Liver (tissue), 9 donors: ENCODE data around the gene DPY30. TPM values are rescaled to one million over a fixed set of nuclear protein-coding genes. Genes with fewer than 3 reads are reported as not detected.

Source experiments
- DNase-seq: peaks from one replicate; pipeline ENCODE4 v3.0.0-alpha.2; 2017; ENCODE audit warnings: low spot score
- H3K27ac ChIP-seq, 2 donors: one replicate each; pipeline ENCODE4 v1.7.0; 2013; ENCODE audit warnings: inconsistent platforms in 2 of 2, low read length in 2 of 2, control low read depth in 1 of 2, low read depth in 1 of 2, mild to moderate bottlenecking in 1 of 2
- H3K27me3 ChIP-seq, 4 donors: one replicate each; pipeline versions ENCODE4 v1.6.1 to v1.7.0; 2013; ENCODE audit warnings: low read length in 3 of 4, inconsistent platforms in 1 of 4, mild to moderate bottlenecking in 1 of 4, moderate library complexity in 1 of 4; ENCODE audit not compliant: control insufficient read depth in 4 of 4, insufficient read depth in 4 of 4
- H3K36me3 ChIP-seq, 4 donors: one replicate each; pipeline versions ENCODE4 v1.6.1 to v1.7.0; 2013; ENCODE audit warnings: low read length in 3 of 4, mild to moderate bottlenecking in 3 of 4, low read depth in 1 of 4, moderate library complexity in 1 of 4; ENCODE audit not compliant: control insufficient read depth in 4 of 4, insufficient read depth in 3 of 4
- H3K4me1 ChIP-seq, 4 donors: one replicate each; pipeline versions ENCODE4 v1.6.1 to v1.7.0; 2013; ENCODE audit warnings: low read length in 3 of 4, mild to moderate bottlenecking in 3 of 4, moderate library complexity in 1 of 4; ENCODE audit not compliant: control insufficient read depth in 4 of 4, insufficient read depth in 4 of 4
- H3K4me3 ChIP-seq, 3 donors: one replicate each; pipeline versions ENCODE4 v1.6.1 to v1.7.0; 2013; ENCODE audit warnings: low read length in 3 of 3, control low read depth in 1 of 3, low read depth in 1 of 3, mild to moderate bottlenecking in 1 of 3
- H3K9ac ChIP-seq, 2 donors: one replicate each; pipeline ENCODE4 v1.7.0; 2013; ENCODE audit warnings: low read length in 2 of 2, mild to moderate bottlenecking in 2 of 2, moderate library complexity in 2 of 2, control low read depth in 1 of 2, low read depth in 1 of 2
- H3K9me3 ChIP-seq, 4 donors: one replicate each; pipeline versions ENCODE4 v1.6.1 to v1.7.0; 2013; ENCODE audit warnings: low read length in 3 of 4; ENCODE audit not compliant: control insufficient read depth in 4 of 4
- CTCF ChIP-seq: fragments of 150-350 bp; IDR thresholded peaks from 2 replicates; pipeline ENCODE4 v1.5.1; 2017; ENCODE audit warnings: improper control_type of control experiment, low read depth, low read length; ENCODE audit not compliant: missing input control
- EGR1 ChIP-seq, 2 donors: IDR thresholded peaks; 2 replicates each; pipeline ENCODE4 v1.6.1; 2016 to 2018; ENCODE audit warnings: antibody characterized with exemption in 2 of 2, low read depth in 2 of 2
- FOXA1 ChIP-seq: IDR thresholded peaks from 2 replicates; pipeline ENCODE4 v1.6.1; 2016; ENCODE audit warnings: antibody characterized with exemption
- FOXA2 ChIP-seq: IDR thresholded peaks from 2 replicates; pipeline ENCODE4 v1.6.1; 2016; ENCODE audit warnings: antibody characterized with exemption
- GABPA ChIP-seq, 2 donors: IDR thresholded peaks in 1 of 2; conservative IDR thresholded peaks in 1 of 2; 2 replicates each; pipeline ENCODE4 v1.6.1; 2016; ENCODE audit warnings: antibody characterized with exemption in 2 of 2, mild to moderate bottlenecking in 1 of 2, moderate library complexity in 1 of 2
- HNF4A ChIP-seq, 2 donors: conservative IDR thresholded peaks; 2 replicates each; pipeline ENCODE4 v1.6.1; 2016; ENCODE audit warnings: antibody characterized with exemption in 2 of 2, mild to moderate bottlenecking in 2 of 2
- HNF4G ChIP-seq: IDR thresholded peaks from 2 replicates; pipeline ENCODE4 v1.6.1; 2016; ENCODE audit warnings: antibody characterized with exemption
- JUND ChIP-seq, 2 donors: IDR thresholded peaks; 2 replicates each; pipeline ENCODE4 v1.6.1; 2016; ENCODE audit warnings: antibody characterized with exemption in 2 of 2
- MAX ChIP-seq: IDR thresholded peaks from 2 replicates; pipeline ENCODE4 v1.6.1; 2016; ENCODE audit warnings: antibody characterized with exemption
- NR2F2 ChIP-seq: IDR thresholded peaks from 2 replicates; pipeline ENCODE4 v1.6.1; 2016; ENCODE audit warnings: antibody characterized with exemption
- RAD21 ChIP-seq, 2 donors: IDR thresholded peaks; 2 replicates each; pipeline ENCODE4 v1.6.1; 2016; ENCODE audit warnings: antibody characterized with exemption in 2 of 2, mild to moderate bottlenecking in 2 of 2
- REST ChIP-seq: IDR thresholded peaks from 2 replicates; pipeline ENCODE4 v1.6.1; 2016; ENCODE audit warnings: antibody characterized with exemption, mild to moderate bottlenecking
- RXRA ChIP-seq, 2 donors: IDR thresholded peaks; 2 replicates each; pipeline ENCODE4 v1.6.1; 2017 to 2018; ENCODE audit warnings: antibody characterized with exemption in 2 of 2, mild to moderate bottlenecking in 1 of 2
- SP1 ChIP-seq: IDR thresholded peaks from 2 replicates; pipeline ENCODE4 v1.6.1; 2018; ENCODE audit warnings: antibody characterized with exemption, mild to moderate bottlenecking
- TAF1 ChIP-seq: conservative IDR thresholded peaks from 2 replicates; pipeline ENCODE4 v1.6.1; 2016; ENCODE audit warnings: antibody characterized with exemption, mild to moderate bottlenecking
- YY1 ChIP-seq: IDR thresholded peaks from 2 replicates; pipeline ENCODE4 v1.6.1; 2016; ENCODE audit warnings: antibody characterized with exemption, mild to moderate bottlenecking
- ZBTB33 ChIP-seq: IDR thresholded peaks from 2 replicates; pipeline ENCODE4 v1.6.1; 2016; ENCODE audit warnings: antibody characterized with exemption
- WGBS: extraction: QIAGEN DNeasy Blood & Tissue Kit; methylation state at CpG from one replicate; pipeline ENCODE4 v1.1.7; 2013; 5-methylcytosine and 5-hydroxymethylcytosine counted together
- polyA plus RNA-seq, 2 donors: library from polyadenylated mRNA; stranded (reverse) in 1 of 2; unstranded in 1 of 2; fragments of 200-250 nt in 1 of 2; fragments of >200 nt in 1 of 2; fragmentation: Nextera tagmentation in 1 of 2; extraction: Ambion mirVana in 1 of 2; gene quantifications; one replicate each; pipeline versions ENCODE4 v1.2.1 to v1.2.3, GENCODE V29; 2013 to 2015
- total RNA-seq, 2 donors: library from RNA; depleted of rRNA; stranded (reverse); fragments of >200 nt; gene quantifications; one replicate each; pipeline ENCODE4 v1.2.3, GENCODE V29; 2014
- donor health status: healthy.
- donor health status: healthy.
- donor health status: healthy.
- donor health status: healthy.
- donor health status: healthy.

The DPY30 gene
- total and polyA plus RNA-seq, 4 donors, result 24.3 to 75.4 (median 34.5) TPM

GRCh38 chr2:31996571-31997150 is 42.9 kb downstream of the DPY30 start:
- H3K36me3 ChIP-seq, result no peaks in the 10 kb centered on the region
- WGBS, result 94% methylated on average over 6 of the region's 6 CpGs
- no peak overlapping the region for H3K27ac ChIP-seq
- H3K4me1 ChIP-seq, result peaks cover 3 to 16% (median 8%) of the 10 kb centered on the region in 4 donors
- no peaks in the 10 kb centered on the region for H3K9me3 ChIP-seq
- no peaks in the 10 kb centered on the region for H3K27me3 ChIP-seq
- no peak for TF ChIP-seq SP1
- no peak for TF ChIP-seq ZBTB33
- no peak overlapping the region for H3K9ac ChIP-seq
- no peak for DNase-seq
- no peak overlapping the region for H3K4me3 ChIP-seq

GRCh38 chr2:31992934-31993333 is 46.7 kb downstream of the DPY30 start:
- no peak overlapping the region for H3K9ac ChIP-seq
- TF ChIP-seq ZBTB33 (no peak), SP1 (no peak), RXRA (IDR thresholded peaks at IDR 0.05) (no peak)
- H3K4me3 ChIP-seq, result no peak overlapping the region
- H3K36me3 ChIP-seq, result no peaks in the 10 kb centered on the region
- DNase-seq, result no peak
- WGBS, result 80% methylated on average over 4 of the region's 4 CpGs
- peaks cover 3 to 16% (median 10%) of the 10 kb centered on the region in 4 donors for H3K4me1 ChIP-seq
- no peaks in the 10 kb centered on the region for H3K27me3 ChIP-seq
- H3K9me3 ChIP-seq, result no peaks in the 10 kb centered on the region
- no peak overlapping the region for H3K27ac ChIP-seq

- H3K9ac ChIP-seq, result no peak overlapping the region
- 76% methylated on average over 3 of the region's 3 CpGs for WGBS
- H3K9me3 ChIP-seq, result no peaks in the 10 kb centered on the region
- no peak overlapping the region for H3K4me3 ChIP-seq
- H3K36me3 ChIP-seq, result no peaks in the 10 kb centered on the region
- H3K27me3 ChIP-seq, result no peaks in the 10 kb centered on the region
- peak overlapping the region in 1 of 2 donors; percentile 12 for H3K27ac ChIP-seq
- H3K4me1 ChIP-seq, result peaks cover 3 to 16% (median 11%) of the 10 kb centered on the region in 4 donors
- no peak for DNase-seq
- TF ChIP-seq GABPA (IDR thresholded peaks at IDR 0.05 in 1 of 2, conservative IDR thresholded peaks at IDR 0.05 in 1 of 2) (no peak), HNF4G (no peak), MAX (no peak), NR2F2 (no peak), FOXA1 (no peak), RAD21 (IDR thresholded peaks at IDR 0.05) (peak in 1 of 2 donors; percentile 16), TAF1 (no peak), RXRA (IDR thresholded peaks at IDR 0.05) (peak; percentile 92 to 94), SP1 (peak; percentile 43), YY1 (peak; percentile 91), EGR1 (IDR thresholded peaks at IDR 0.05; ENCODE audit: low read depth in 2 of 2) (no peak), CTCF (no peak), FOXA2 (no peak), HNF4A (conservative IDR thresholded peaks at IDR 0.05) (peak; percentile 65 to 68), JUND (IDR thresholded peaks at IDR 0.05) (no peak), REST (no peak)
These were observed 47.5 kb downstream of the DPY30 start for GRCh38 chr2:31992025-31992579.
